Eye (tissue), 1 donor: ENCODE data around the gene CHAD.
"Not testable (repeated sequence)": the region's sequence is repeated elsewhere in the genome, so short reads cannot be mapped to it uniquely, and the experiment has no call there.

ENCODE experiments used
- DNase-seq: peaks from one replicate; pipeline ENCODE4 v3.0.0-alpha.2; 2015

Gene CHAD

DNA sequence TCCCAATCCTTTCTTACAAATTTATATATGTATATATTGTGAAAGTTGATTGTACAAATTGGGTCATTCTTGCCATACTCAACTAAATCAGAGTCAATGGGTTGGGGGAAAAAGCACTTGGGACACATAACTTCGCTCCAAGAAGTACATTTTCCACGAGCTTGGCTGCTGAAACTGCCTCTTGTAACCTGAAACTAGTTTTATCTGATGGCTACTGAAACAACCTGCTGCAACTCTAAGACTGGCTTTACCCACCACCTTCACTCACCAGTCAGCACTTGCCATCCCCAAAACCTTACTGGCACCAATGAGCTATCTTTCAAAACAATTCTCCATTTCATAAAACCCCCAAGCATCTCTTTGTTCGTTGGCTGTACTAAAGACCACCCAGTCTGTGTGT, 25.1 kb upstream of the CHAD start:
- no peak for DNase-seq

DNA sequence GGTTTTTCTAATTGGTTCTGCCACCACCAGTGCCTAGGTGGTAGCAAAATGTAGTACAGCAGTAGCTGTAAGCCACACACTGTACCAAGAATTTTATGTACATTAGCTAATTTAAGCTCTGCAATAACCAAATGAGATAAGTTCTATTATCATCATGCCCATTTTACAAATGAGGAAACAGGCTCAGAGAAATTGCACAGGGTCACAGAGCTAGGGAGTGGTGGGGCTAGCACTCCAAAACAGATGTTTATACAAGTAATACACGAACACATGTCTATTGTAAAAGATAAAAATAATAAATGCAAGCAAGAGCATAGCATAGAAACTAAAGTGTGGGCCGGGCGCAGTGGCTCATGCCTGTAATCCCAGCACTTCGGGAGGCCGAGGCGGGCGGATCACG, 23.5 kb upstream of the CHAD start:
- DNase-seq: no peak

DNA sequence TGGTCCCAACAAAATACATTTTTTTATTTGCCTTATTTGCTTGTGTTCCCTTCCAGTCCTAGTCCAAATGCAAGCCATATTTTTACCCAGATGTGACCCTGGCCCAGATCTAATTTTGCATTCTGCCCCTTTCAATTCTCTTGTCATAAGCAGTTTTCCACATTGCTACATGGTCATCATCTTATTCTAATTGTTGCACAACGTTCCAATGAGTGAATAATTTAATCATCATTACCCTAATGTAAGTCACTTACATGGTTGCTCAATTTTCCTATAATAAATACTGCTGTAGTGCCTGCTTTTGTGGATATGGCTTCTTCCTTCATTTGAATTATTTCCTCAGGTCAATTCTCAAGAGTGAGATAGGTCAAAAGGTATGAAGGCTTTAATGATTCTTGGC, 22.8 kb upstream of the CHAD start:
- DNase-seq: no peak

DNA sequence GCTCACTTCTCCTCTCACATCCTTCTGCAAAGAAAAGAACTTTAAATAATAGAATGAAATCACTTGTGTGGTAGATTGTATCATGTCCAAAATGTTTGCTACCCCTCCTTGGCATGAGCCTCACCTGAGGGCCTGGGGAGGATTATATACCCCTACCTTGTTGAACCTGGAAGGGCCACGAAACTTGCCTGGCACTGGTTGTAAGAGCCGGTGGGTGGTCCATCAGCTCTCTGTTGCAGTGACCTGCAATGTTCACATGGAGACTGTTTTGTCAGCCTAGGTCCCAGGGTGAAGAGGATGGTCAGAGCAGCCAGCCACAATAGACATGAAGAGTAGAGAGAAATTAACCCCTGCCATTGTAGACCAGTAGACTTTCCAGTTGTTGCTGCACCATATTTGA, 20.2 kb upstream of the CHAD start:
- DNase-seq: no peak

DNA sequence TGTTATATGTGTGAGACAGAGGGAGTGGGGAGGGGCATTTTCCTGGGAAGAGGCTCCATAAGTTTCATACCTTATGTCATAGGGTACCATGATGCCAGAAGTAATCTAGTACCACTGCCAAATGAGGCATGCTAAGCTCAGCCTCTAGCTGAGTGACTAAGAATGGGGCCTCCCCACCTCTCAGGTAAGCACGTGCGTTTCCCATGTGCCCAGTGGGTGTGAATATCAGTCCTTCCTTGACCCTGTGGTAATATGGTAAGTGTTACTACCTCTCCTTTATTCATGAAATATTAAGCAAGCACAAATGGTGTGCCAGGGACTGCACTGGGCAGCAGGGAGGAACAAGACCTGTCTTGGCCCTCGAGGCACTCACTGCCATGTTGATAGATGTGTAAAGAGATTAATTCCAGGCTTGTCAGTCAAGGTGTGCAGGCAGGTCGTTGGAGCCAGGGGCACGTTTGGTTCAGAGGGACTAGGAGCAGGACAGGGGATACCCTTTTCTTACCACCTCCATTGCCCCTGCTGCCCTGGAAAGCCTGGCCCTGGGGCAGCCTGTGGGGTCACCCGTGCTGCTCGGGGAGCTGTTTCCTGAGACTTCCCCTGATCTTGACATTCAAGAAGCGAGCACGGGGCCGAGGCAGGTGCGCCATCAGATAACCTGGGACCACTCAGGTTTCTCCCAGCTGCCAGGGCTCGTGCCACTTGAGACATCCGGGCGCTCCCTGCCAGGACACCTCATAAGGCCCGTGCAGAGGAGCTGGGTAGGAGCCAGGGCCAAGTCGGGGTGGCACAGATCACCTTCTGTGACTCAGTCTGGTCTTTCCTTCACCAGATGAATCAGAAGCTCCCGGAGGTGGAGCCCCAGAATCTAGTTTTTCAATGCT, 18.8 kb upstream of the CHAD start:
- no peak for DNase-seq

DNA sequence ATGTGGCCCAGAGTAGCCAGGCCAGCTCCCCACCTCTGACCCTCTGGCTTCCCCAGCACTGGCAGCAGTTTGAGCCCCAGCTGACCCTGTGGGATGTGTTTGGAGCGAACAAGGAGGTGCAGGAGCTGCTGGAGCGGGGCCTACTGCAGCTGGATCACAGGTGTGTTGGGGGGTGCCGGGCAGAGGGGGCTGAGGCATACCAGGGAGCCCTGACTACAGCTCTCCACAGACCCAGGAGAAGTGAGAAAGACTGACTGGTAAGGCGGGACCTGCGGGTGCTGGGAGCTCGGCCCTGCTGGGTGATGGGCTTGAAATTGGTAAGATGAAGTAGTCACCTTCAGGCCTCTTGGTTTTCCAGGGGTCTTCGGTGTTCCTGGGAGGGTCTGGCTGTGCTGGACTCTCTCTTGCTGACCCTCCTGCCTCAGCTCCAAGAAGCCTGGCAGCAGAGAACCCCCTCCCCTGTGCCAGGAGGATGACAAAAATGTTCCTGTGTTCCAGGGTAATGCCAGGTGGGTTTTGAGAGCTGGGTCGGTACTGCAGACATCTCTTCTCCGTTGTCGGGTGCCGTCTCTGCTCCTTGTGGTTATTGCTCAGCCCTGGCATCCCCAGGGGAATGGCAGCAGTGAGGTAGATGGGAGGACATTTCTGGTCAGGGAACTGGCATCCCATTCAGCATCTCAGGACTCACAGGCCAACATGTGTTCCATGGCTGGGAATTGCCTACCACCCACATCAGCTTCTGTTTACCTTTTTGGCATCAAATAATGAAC, 15.9 kb upstream of the CHAD start:
- DNase-seq: no peak

DNA sequence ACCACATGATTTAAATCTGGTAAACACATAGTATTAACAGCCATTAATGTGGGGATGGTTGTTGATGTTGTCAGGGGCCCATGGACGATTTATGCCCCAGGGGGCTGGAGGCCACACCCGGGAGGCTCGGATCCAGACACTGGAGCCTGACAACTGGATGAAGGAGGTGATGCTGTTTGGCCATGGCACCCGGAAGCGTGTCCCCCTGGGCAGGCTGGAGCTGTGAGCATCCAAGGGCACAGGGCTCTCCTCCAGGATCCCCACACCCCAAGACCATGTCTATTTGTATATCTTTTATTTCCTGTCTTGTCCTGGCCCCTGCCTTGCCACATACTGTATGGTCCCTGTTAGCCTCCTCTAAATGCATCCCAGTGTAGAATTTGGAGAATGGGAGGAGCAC, 14.6 kb upstream of the CHAD start:
- DNase-seq: no peak

DNA sequence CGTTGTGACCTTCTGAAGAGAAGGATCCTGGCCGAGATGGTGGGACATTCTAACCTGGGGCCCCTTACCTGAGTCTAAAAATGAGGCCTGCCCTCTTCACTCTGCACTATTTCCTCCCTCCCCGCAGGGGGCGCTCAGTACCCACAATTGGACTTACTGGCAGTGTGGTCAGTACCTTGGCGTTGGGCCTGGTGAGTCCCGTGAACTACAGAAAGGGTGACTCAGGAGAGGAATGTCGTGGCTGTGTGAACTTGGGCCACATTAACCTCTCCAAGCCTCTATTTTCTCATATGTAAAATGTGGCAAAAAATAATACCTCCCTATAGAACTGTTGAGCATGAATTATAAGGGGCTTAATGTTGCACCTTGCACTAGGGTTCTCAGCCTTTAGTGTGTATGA, 13.8 kb upstream of the CHAD start:
- DNase-seq: peak; percentile 88

DNA sequence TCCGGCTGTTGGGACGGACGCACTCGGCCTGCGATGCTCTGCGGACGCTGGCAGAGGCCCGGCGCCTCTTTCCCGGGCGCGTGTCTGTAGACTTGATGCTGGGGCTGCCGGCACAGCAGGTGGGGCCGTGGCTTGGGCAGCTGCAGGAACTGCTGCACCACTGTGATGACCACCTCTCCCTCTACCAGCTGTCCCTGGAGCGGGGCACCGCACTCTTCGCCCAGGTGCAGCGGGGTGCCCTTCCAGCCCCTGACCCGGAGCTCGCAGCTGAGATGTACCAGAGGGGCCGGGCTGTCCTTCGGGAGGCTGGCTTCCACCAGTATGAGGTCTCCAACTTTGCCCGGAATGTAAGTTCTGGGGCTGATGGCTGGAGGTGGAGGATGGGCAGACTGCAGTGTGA, 13.4 kb upstream of the CHAD start:
- no peak for DNase-seq

DNA sequence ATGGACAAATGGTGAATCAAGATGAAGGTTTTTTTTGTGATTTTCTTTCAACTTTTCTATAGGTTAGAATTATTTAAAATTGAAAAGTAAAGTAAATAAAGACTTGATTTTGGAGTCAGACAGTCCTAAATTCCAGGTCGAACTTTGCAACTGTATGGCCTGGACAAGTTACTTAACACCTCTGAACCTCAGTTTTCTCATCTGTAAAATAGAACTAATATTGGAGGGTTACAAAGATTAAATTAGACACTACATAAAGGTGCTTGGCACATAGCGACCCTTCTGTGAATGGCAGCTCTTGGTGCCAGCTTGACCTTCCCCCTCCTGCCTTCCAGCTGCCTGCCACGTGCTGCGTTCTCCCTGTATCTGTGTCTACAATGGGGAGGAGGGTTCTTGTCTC, 13.0 kb upstream of the CHAD start:
- no peak for DNase-seq

DNA sequence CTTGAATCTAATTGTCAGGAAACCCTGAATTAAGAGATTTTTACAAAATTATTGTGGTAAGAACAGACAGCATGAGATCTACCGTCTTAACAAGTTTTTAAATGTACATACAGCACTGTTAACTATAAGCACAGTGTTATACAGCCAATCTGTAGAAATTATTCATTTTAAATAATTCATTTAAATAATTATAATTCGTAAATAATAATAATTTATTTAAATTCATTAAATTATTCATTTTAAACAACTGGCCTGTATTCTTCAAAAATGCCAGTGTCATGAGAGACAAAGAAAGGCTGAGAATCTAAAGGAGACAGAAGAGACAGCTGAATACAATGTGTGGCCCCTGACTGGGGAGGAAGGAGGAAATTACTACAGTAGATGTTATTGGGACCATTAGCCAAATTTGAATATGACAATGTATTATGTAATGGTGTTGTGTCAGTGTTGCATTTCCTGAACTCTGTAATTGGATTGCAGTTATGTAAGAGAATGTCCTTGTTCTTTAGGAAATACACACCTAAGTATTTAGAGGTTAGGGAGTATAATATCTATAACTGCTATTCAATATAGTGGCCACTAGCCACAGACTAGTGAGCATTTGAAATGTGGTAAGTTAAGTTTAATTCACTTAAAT, 12.3 kb upstream of the CHAD start:
- no peak for DNase-seq

DNA sequence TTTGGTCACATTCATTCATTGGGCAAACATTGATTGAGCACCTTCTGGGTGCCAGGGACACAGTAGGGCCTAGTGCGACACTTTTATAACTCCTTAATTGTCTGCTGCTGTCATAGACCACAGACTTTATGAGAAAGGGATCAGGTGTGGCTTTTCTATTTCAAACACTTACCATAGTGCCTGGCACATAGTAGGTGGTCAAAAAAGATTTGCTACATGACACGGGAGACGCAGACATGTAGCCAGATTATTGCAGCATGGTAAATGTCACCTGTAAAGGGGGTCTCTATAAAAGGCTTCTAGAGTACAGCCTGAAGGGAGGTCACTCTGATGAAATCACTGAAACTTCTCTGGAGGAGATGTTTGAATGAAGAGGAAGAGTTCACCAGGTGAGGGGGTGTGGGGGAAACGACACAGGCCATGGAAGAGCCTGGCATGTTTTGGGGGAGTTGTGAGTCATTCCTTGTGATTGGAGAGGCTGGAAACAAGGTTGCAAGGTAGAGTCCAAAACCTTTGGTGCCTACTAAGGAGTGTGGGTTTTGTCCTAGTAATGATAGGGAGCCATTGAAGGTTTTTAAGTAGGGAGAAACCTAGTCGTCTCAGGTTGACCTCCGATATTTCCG, 11.6 kb upstream of the CHAD start:
- no peak for DNase-seq

DNA sequence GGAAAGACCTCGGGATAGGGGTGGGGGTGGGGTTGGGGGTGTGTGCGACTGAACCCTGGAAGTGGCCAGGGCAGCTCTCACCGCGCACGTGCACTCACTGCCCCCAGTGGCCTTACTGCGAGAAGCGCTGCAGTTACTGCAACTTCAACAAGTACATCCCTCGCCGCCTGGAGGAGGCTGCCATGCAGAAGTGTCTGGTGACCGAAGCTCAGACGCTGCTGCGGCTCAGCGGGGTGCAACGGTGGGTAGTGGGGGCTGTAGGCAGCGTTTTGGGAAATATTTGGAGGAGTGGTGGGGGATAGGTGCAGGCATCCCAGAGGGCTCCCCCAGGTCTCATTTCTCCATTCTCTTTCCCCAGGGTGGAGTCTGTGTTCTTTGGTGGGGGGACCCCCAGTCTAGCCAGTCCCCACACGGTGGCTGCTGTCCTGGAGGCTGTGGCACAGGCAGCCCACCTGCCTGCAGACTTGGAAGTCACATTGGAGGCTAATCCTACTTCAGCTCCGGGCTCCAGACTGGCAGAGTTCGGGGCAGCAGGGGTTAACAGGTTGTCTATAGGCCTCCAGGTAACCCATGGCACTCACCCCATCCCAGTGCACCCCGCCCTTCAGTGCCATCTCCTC, 11.0 kb upstream of the CHAD start:
- DNase-seq: peak; percentile 89

DNA sequence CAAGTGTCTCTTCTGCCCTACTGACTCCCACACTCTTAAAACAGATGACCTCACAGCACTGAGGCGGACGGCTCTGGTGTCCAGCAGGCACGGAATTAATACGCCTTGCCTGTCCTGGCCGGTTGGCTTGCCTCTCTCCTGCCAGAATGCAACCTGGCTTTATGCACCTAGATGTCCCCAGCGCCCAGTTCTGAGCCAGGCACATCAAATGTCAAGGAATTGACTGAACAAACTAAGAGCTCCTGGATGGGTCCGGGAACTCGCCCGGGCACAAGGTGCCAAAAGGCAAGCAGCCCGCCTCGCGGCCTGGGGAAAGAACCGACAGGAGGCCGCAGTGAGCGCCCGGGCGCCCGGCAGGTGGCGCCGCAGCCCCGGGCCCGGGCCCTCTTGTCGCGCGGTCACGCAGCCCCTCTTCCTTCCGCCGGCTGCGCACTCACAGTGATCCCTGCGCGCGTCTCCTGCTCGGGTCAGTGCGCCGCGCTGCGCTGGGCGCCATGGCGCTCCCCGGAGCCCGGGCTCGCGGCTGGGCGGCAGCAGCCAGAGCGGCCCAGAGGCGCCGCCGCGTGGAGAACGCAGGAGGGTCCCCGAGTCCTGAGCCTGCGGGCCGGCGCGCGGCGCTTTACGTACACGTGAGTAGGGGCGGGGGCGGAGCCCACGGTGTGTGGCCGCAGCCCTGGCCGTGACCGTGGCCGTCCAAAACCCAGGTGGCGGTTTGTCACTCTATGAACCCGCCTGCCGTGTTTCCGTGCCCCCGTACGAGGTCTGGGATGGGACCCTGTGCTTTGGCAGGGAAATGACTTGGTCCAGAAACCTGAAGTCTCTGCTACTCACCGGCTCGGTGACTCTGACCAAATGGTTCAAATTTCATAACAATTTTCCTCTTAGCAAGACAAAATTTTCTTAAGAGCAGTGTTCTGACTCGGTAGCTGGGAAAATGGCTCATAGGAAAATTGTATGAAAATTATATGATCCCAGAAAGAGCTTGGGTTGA, 10.0 kb upstream of the CHAD start, which contains the start of gene RSAD1:
Gene RSAD1 (plus strand): TSS at position 470 of the 991 bp plus-strand sequence. CDS start 25 bp downstream, at position 495.
- DNase-seq: peak; percentile 94

DNA sequence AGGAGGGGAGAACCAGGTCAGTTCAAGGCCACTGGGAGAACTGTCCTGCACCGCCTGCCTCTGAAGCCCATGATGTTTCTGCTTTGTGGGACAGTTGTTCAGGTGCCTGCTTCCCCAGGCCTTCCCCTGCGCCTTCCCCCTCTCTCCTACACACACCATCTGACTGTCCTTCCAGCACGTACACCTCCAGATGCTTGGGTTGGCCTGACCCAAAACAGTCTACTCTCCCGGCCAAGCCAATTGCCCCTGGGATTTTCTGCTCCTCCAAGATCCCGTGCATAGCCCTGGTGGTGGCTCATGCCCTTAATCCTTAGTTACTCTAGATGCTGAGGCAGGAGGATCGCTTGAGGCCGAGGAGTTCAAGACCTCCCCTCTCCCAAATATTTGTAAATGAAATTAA, 9.3 kb upstream of the CHAD start:
- no peak for DNase-seq

DNA sequence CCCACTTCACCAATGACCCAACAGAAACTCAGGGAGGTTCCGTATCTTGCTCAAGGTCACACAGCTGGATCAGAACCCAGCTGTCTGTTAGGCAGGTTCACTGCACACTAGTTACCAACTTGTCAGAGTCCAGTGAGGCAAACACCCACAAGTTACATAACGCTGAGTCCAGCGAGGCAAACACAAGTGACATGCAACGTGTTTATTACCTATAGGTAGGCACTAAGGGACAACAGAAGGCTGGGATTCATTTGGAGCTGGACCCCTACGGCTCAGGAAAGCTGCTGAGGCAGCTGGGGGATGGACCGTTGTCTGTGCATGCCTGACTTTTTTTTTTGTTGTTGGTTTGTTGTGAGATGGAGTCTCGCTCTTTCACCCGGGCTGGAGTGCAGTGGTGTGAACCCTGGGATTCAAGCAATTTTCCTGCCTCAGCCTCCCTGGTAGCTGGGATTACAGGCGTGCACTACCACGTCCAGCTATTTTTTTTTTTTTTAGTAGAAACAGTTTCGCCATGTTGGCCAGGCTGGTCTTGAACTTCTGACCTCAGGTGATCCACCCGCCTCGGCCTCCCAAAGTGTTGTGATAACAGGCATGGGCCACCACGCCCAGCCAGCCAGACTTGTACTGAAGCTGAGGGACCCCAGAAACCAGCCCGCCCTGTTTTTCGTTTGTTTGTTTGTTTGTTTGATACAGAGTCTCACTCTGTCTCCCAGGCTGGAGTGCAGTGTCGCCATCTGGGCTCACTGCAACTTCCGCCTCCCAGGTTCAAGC, 8.1 kb upstream of the CHAD start:
- DNase-seq: no peak

DNA sequence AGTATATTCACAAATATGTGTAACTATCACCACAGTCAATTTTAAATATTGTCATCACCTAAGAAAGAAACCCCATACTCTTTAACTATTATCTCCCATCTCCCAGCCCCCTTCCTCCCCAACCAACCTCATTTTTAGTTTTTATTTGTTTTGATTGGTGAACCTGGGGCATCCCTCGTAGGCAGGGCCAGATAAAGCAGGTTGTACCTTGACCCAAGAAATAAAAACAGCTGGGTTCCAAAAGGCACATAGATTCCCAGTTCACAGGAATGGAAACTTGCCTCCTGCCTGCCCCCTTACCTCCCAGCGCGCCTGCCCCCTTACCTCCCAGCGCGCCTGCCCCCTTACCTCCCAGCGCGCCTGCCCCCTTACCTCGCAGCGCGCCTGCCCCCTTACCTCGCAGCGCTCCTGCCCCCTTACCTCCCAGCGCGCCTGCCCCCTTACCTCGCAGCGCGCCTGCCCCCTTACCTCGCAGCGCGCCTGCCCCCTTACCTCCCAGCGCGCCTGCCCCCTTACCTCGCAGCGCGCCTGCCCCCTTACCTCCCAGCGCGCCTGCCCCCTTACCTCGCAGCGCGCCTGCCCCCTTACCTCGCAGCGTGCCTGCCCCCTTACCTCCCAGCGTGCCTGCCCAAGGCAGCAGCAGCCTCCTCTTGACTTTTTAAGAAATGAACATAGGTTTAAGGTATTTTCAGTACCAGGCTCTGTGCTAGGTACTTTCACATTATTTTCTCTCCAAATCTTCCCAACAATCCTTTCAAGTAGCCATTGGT, 7.3 kb upstream of the CHAD start:
- not testable (repeated sequence) for DNase-seq

DNA sequence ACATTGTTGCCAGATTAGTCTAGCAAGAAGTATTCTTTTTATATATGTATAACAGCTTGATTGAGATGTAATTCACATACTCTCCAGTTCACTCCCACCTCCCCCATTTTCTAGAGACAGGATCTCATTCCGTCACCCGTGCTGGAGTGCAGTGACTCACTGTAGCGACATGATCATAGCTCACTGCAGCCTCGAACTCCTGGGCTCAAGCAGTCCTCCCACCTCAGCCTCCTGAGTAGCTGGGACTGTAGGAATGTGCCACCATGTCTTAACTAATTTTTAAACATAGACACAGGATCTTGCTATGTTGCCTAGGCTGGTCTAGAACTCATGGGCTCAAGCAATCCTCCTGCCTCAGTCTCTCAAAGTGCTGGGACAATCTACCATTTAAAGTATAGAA, 6.7 kb upstream of the CHAD start:
- DNase-seq: no peak

DNA sequence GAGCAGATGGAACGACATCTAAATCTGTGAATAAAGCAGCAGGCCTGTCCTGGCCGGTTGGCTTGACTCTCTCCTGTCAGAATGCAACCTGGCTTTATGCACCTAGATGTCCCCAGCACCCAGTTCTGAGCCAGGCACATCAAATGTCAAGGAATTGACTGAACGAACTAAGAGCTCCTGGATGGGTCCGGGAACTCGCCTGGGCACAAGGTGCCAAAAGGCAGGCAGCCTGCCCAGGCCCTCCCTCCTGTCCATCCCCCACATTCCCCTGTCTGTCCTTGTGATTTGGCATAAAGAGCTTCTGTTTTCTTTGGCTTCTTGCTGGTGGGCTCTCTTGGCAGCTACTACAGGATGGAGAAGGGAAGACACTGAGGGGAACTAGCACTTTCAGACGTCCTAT, 5.8 kb upstream of the CHAD start:
- DNase-seq: no peak

DNA sequence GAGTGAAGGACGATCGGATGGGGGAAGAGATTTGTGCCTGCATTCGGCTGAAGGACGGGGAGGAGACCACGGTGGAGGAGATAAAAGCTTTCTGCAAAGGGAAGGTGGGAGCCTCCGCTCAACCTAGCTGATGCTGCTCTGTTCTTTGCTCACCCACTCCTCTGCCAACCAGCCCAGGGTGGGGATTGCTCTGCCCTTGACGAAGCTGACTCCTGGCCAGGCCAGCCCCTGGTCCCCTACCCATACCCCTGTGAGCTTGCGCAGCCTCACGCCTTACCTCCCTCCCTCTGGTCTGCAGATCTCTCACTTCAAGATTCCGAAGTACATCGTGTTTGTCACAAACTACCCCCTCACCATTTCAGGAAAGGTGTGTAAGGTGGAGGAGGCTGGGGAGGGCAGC, 5.2 kb upstream of the CHAD start:
- DNase-seq: no peak
